ENCODE data around the gene CITED1. TPM values are rescaled to one million over a fixed set of nuclear protein-coding genes. Genes with fewer than 3 reads are reported as not detected.

Gene CITED1
- total and polyA plus RNA-seq, 12 donors, result 0.20 to 0.83 (median 0.53) TPM; not detected in 9

- Histone ChIP-seq H3K27ac (no peak overlapping the region), H3K27me3 (peaks cover 0 to 99% (median 0%) of the 10 kb centered on the region in 7 donors)
- intact Hi-C loops (cut with DNase I), result loop anchor here in 3 of 10 donors (5.0 to 10.0 kb wide), 2 partner anchors 230 to 238 kb away; no protein-coding TSS in a partner anchor
Measured at GRCh38 chrX:72306851-72307645, 1.3 kb upstream of the CITED1 start.

GRCh38 chrX:72306085-72306801, 529 bp upstream of the CITED1 start:
- intact Hi-C loops (cut with DNase I), result loop anchor here in 3 of 10 donors (5.0 to 10.0 kb wide), 2 partner anchors 231 to 239 kb away; no protein-coding TSS in a partner anchor
- ATAC-seq (no peak), DNase-seq (no peak)
- no peaks in the 10 kb centered on the region for H3K9me3 ChIP-seq
- no peak overlapping the region for H3K27ac ChIP-seq
- peaks cover 0 to 99% (median 0%) of the 10 kb centered on the region in 7 donors for H3K27me3 ChIP-seq
- H3K4me3 ChIP-seq, result peak overlapping the region; percentile 38 to 66 (median 55)
- WGBS, 2 donors, result 1 to 3% methylated on average over 6 to 88 of the region's 92 CpGs
- no peaks in the 10 kb centered on the region for H3K36me3 ChIP-seq
- H3K4me1 ChIP-seq, result peaks cover 0 to 37% (median 19%) of the 10 kb centered on the region in 9 donors
- no peak for TF ChIP-seq CTCF (IDR thresholded peaks at IDR 0.05)

More at GRCh38 chrX:72306851-72307645, 1.3 kb upstream of the CITED1 start:
- H3K9me3 ChIP-seq, result no peaks in the 10 kb centered on the region
- DNase-seq (peak; percentile 40 to 43), ATAC-seq (peak; percentile 70 to 85 (median 79))
- peak overlapping the region; percentile 38 to 66 (median 55) for H3K4me3 ChIP-seq
- 1% methylated on average over 37 to 55 of the region's 56 CpGs for whole genome bisulfite sequencing, 2 donors
- H3K36me3 ChIP-seq, result no peaks in the 10 kb centered on the region
- no peak for TF ChIP-seq CTCF (IDR thresholded peaks at IDR 0.05)
- H3K4me1 ChIP-seq, result peaks cover 0 to 37% (median 19%) of the 10 kb centered on the region in 9 donors

- TF ChIP-seq CTCF (IDR thresholded peaks at IDR 0.05), result no peak
Measured at GRCh38 chrX:72304877-72305276, 837 bp downstream of the CITED1 start.

GRCh38 chrX:72301781-72302180, 3.9 kb downstream of the CITED1 start:
- no peak for TF ChIP-seq CTCF (IDR thresholded peaks at IDR 0.05)
- Histone ChIP-seq H3K4me3 (no peak overlapping the region), H3K27me3 (peaks cover 0 to 98% (median 0%) of the 10 kb centered on the region in 7 donors), H3K36me3 (no peaks in the 10 kb centered on the region), H3K27ac (no peak overlapping the region), H3K4me1 (peaks cover 0 to 14% (median 10%) of the 10 kb centered on the region in 9 donors), H3K9me3 (no peaks in the 10 kb centered on the region)
- intact Hi-C loops (cut with DNase I), result loop anchor here in 3 of 10 donors (5.0 to 10.0 kb wide), 2 partner anchors 236 to 243 kb away; no protein-coding TSS in a partner anchor
- no peak for ATAC-seq
- 91 to 93% methylated on average over 8 to 9 of the region's 9 CpGs for WGBS, 2 donors
- no peak for DNase-seq

More at GRCh38 chrX:72304877-72305276, 837 bp downstream of the CITED1 start:
- peaks cover 0 to 99% (median 0%) of the 10 kb centered on the region in 7 donors for H3K27me3 ChIP-seq
- peak overlapping the region; percentile 10 to 66 (median 55) for H3K4me3 ChIP-seq
- no peak for ATAC-seq
- no peak for DNase-seq
- H3K9me3 ChIP-seq, result no peaks in the 10 kb centered on the region
- 2% methylated on average over 18 to 26 of the region's 26 CpGs for WGBS, 2 donors
- intact Hi-C loops (cut with DNase I), result loop anchor here in 4 of 10 donors (5.0 to 10.0 kb wide), 2 partner anchors 232 to 240 kb away; no protein-coding TSS in a partner anchor
- H3K27ac ChIP-seq, result no peak overlapping the region
- peaks cover 0 to 37% (median 19%) of the 10 kb centered on the region in 9 donors for H3K4me1 ChIP-seq
- no peaks in the 10 kb centered on the region for H3K36me3 ChIP-seq
